Measurements from ENCODE around the gene AMIGO2. TPM values are rescaled to one million over a fixed set of nuclear protein-coding genes. Genes with fewer than 3 reads are reported as not detected.

AMIGO2 gene
- total and polyA plus RNA-seq, 9 of the 15 experiments (the other 6 are each of a cell fraction or from before 2014, with no cell fraction given) = 2.0 to 8.3 (median 3.8) TPM

DNA sequence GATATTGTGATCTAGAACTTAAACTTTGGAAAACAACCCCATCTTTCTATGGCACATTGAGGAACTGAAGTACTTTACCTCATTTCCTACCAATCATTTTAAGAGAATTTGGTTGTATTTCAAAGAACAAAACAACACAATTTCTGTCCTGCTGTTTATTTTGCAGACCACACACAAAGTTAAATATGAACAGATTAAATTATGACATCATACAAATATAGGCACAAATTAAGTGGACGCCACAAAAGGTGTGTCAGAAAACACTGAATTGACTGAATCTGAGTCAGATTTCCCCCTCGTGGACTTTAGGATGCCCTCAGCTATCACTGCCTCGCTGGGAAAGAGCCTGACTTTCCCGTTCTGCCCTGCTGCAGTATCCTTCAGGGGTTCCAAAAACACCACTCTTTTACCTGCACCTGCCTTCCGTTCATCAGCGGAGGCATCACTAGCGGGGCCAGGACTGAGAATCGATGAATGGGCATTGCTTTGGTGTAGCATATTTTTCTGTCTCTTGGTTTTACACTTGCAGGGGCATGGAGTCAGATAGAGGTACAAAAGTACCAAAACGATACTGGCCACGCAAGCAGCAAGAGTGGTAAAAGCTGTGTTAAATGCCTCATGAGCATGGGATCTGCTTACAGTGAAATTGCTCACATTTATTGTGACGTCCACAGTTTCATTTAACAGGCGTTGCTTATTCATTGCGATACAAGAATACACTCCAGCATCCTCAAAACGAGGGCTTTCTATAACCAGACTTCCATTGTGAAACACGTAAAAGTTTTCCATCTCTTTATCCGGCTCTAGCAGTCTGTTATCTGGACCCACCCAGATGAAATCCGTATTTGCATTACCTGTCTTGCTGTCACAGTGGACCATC, 2.3 kb downstream of the AMIGO2 start:
- WGBS (ENCODE audit: insufficient coverage, low coverage, missing lambda C conversion rate) = 49% methylated on average over 17 of the region's 17 CpGs
- Histone ChIP-seq H3K36me3 (ENCODE audit: control insufficient read depth, insufficient read depth, low read length) (no peaks in the 10 kb centered on the region), H3K9ac (ENCODE audit: insufficient read depth in 1 of 2, low read depth in 2 of 2, low read length in 2 of 2) (no peak overlapping the region), H3K4me2 (ENCODE audit: insufficient read depth, low read length) (no peak overlapping the region; the same call in 1 of the 2 replicates), H3K9me1 (ENCODE audit: control insufficient read depth, insufficient read depth, low read length) (no peaks in the 10 kb centered on the region), H3K27ac (ENCODE audit: extremely low read depth, low read depth, low read length) (no peak overlapping the region), H3K4me1 (replicated peaks in 1 of 2; ENCODE audit: control insufficient read depth in 2 of 2, insufficient read depth in 2 of 2, low read length in 2 of 2) (peaks cover 0 to 19% of the 10 kb centered on the region in 2 experiments; a peak in 4 of 5 replicates), H3K9me3 (replicated peaks; ENCODE audit: control insufficient read depth, insufficient read depth, low read depth, low read length) (no peaks in the 10 kb centered on the region), H3K4me3 (no peak overlapping the region), H3K27me3 (ENCODE audit: control insufficient read depth in 2 of 2, insufficient read depth in 2 of 2, low read length in 2 of 2) (no peaks in the 10 kb centered on the region; a peak in 1 of 5 replicates), H4K20me1 (replicated peaks; ENCODE audit: control insufficient read depth, insufficient read depth, low read length) (no peaks in the 10 kb centered on the region), H3K79me2 (ENCODE audit: control insufficient read depth, insufficient read depth, low read length) (no peaks in the 10 kb centered on the region; the same call in 2 of the 3 replicates), H2AFZ (ENCODE audit: low read depth, low read length) (no peak overlapping the region)
- in situ Hi-C loops (cut with MboI) = no loop called here
- intact Hi-C loops (cut with micrococcal nuclease) = loop anchor here (2.0 kb wide), 2 partner anchors 137 to 231 kb away; no protein-coding TSS in a partner anchor
- POLR2A ChIA-PET = interaction anchor here (1.4 to 3.1 kb wide), 3 partner anchors 8 to 301 kb away, joined by 3 to 21 read pairs (median 4); no protein-coding TSS in a partner anchor
- no peak for DNase-seq (ENCODE audit: extremely low read depth in 1 of 4, low spot score in 3 of 4)
- CTCF ChIA-PET (ENCODE audit: low intra/inter-chr PET ratio) = no interaction called here
- ATAC-seq = no peak
- FAIRE-seq = peak; percentile 40
- no TSS peak for BruUV-seq (replicated peaks)
- TF ChIP-seq, protein P1, sequence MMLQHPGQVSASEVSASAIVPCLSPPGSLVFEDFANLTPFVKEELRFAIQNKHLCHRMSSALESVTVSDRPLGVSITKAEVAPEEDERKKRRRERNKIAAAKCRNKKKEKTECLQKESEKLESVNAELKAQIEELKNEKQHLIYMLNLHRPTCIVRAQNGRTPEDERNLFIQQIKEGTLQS (IDR thresholded peaks at IDR 0.05) = 0 out of 2 replicates have a peak, but pooled peaks have one; percentile 30
- TF ChIP-seq, protein P1 (CRISPR knock-in tag; conservative IDR thresholded peaks at IDR 0.05) = no peak
- peak; percentile 41; the same call in 1 of the 2 replicates for TF ChIP-seq ATF7 (IDR thresholded peaks at IDR 0.05)
- 0 out of 2 replicates have a peak, but pooled peaks have one; percentile 11 for TF ChIP-seq CBFA2T3 (IDR thresholded peaks at IDR 0.05)
- no peak for TF ChIP-seq POLR2AphosphoS2 (IDR thresholded peaks at IDR 0.05; ENCODE audit: low read length)
- TF ChIP-seq ZNF668 (CRISPR knock-in tag; IDR thresholded peaks at IDR 0.05) = no peak
